GM23338 (cell line): ENCODE results near the gene LAMB1.

Experiments
- CREB1 ChIP-seq: fragments of 250-450 bp; sonication (Bioruptor Pico); IDR thresholded peaks from 2 replicates; pipeline ENCODE4 v1.5.0; 2020; ENCODE audit warnings: low read depth, mild to moderate bottlenecking, moderate library complexity
- CTCF ChIP-seq, 2 experiments: fragments of 200-600 bp in 1 of 2; sonication (generic) in 1 of 2; conservative IDR thresholded peaks; 2 replicates each; pipeline versions ENCODE4 v1.5.1 to v1.6.1; 2016 to 2017; ENCODE audit warnings: antibody characterized with exemption in 2 of 2, low read depth in 2 of 2, mild to moderate bottlenecking in 2 of 2, moderate library complexity in 1 of 2
- EZH2 ChIP-seq: fragments of 200-600 bp; sonication (generic); IDR thresholded peaks from one replicate; pipeline ENCODE4 v1.8.0; 2017; ENCODE audit warnings: antibody characterized with exemption, mild to moderate bottlenecking, low read depth; ENCODE audit not compliant: unreplicated experiment

- no peak for TF ChIP-seq CTCF (conservative IDR thresholded peaks at IDR 0.05; ENCODE audit: low read depth in 2 of 2)
- no peak for TF ChIP-seq EZH2
- TF ChIP-seq CREB1 (CRISPR knock-in tag), result no peak
Measured at GRCh38 chr7:107945332-107945731, 57.6 kb downstream of the LAMB1 start.
